Endothelial cell (in vitro differentiated cells): ENCODE measurements around the gene SIMC1. TPM values are rescaled to one million over a fixed set of nuclear protein-coding genes. Genes with fewer than 3 reads are reported as not detected.

Experiments
- DNase-seq: peaks from one replicate; pipeline ENCODE4 v3.0.0; 2021; ENCODE audit warnings: low spot score
- H3K27ac Mint-ChIP-seq: one replicate; pipeline ENCODE4 v1.8.0; 2021; ENCODE audit warnings: mixed read lengths, inconsistent platforms; ENCODE audit not compliant: unreplicated experiment
- H3K27me3 Mint-ChIP-seq: one replicate; pipeline ENCODE4 v1.8.0; 2021; ENCODE audit warnings: mild to moderate bottlenecking, moderate library complexity, mixed read lengths, inconsistent platforms; ENCODE audit not compliant: unreplicated experiment
- H3K36me3 Mint-ChIP-seq: one replicate; pipeline ENCODE4 v1.8.0; 2021; ENCODE audit warnings: mild to moderate bottlenecking, low read depth, mixed read lengths, inconsistent platforms; ENCODE audit not compliant: unreplicated experiment
- H3K4me1 Mint-ChIP-seq: one replicate; pipeline ENCODE4 v1.8.0; 2021; ENCODE audit warnings: mild to moderate bottlenecking, mixed read lengths, inconsistent platforms; ENCODE audit not compliant: unreplicated experiment
- H3K4me3 Mint-ChIP-seq: one replicate; pipeline ENCODE4 v1.8.0; 2021; ENCODE audit warnings: mild to moderate bottlenecking, mixed read lengths, inconsistent platforms; ENCODE audit not compliant: unreplicated experiment
- H3K9me3 Mint-ChIP-seq: one replicate; pipeline ENCODE4 v1.8.0; 2021; ENCODE audit warnings: mixed read lengths, inconsistent platforms; ENCODE audit not compliant: unreplicated experiment
- total RNA-seq: library from RNA; stranded (reverse); fragmentation: NEBNext Ultra II Directional; extraction: Animal tissue kit (Norgen Biotek cat#: 25700); gene quantifications from one replicate; pipeline ENCODE4 v1.2.1, GENCODE V29; 2021; ENCODE audit not compliant: unreplicated experiment
- TF ChIP-seq, protein P1 (sequence below): fragments of 200-600 bp; sonication (generic); IDR thresholded peaks from one replicate; pipeline ENCODE4 v1.5.0; 2021; ENCODE audit warnings: antibody characterized with exemption; ENCODE audit not compliant: unreplicated experiment

SIMC1 gene
- total RNA-seq, 1 donor from 2014 or later = 17.5 TPM

DNA sequence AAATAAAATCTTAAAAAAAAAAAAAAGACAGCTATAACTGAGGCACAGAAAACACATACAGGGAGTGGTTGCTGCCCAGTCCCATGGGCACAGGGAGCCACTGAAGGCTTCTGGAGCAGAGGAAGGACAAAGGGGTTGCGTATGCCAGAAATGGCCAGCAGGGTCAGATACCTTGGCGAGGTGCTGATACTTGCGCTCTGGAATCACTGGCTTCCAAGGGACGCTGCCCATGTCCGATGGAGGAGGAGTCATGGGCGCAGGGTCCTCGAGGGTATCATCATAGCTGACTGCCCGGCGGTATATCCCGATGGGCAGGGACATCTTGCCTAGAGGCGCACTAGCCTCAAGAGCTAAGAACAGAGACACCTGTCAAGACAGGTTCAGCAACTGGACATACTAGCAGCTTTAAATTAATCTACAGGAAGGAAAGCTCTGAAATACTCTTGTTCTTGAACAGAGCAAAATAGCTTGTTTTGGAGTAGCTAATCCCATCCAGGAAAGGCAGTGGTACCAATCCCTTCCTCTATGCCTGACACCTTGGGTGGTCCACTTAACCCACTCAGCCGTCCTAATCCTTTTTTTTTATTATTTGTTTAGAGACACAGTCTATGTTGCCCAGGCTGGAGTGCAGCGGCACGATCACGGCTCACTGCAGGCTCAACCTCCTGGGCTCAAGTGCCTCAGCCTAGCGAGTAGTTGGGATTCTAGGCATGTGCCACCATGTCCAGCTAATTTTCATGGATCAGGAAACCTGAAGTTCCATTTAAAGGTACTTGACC lies 117.4 kb downstream of the SIMC1 start:
- H3K36me3 Mint-ChIP-seq = peaks cover 44% of the 10 kb centered on the region
- H3K27ac Mint-ChIP-seq = no peak overlapping the region
- H3K9me3 Mint-ChIP-seq = no peaks in the 10 kb centered on the region
- no peaks in the 10 kb centered on the region for H3K27me3 Mint-ChIP-seq
- no peak for DNase-seq
- H3K4me1 Mint-ChIP-seq = peaks cover 7% of the 10 kb centered on the region
- TF ChIP-seq, protein P1, sequence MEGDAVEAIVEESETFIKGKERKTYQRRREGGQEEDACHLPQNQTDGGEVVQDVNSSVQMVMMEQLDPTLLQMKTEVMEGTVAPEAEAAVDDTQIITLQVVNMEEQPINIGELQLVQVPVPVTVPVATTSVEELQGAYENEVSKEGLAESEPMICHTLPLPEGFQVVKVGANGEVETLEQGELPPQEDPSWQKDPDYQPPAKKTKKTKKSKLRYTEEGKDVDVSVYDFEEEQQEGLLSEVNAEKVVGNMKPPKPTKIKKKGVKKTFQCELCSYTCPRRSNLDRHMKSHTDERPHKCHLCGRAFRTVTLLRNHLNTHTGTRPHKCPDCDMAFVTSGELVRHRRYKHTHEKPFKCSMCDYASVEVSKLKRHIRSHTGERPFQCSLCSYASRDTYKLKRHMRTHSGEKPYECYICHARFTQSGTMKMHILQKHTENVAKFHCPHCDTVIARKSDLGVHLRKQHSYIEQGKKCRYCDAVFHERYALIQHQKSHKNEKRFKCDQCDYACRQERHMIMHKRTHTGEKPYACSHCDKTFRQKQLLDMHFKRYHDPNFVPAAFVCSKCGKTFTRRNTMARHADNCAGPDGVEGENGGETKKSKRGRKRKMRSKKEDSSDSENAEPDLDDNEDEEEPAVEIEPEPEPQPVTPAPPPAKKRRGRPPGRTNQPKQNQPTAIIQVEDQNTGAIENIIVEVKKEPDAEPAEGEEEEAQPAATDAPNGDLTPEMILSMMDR = no peak
- H3K4me3 Mint-ChIP-seq = no peak overlapping the region

DNA sequence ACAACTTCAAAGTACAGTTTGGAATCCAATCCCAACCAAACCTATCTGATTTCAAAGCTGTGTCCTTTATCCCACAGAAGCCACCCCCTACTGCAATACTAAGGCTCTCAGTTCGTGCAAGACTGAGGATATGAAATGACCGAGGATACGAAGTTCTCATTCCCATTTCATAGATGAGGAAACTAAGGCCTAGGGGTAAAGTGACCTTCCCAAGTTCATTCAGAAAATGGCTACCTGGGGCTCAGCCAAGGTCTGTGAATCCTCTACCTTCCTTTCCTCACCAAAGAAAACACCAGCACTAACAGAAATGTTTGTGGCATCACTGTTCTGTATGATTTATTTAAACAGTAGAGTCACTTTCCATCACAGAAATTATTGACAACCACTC lies 117.9 kb downstream of the SIMC1 start:
- Mint-ChIP-seq H3K4me3 (no peak overlapping the region), H3K27me3 (no peaks in the 10 kb centered on the region), H3K36me3 (peaks cover 41% of the 10 kb centered on the region), H3K9me3 (no peaks in the 10 kb centered on the region), H3K27ac (no peak overlapping the region), H3K4me1 (peaks cover 10% of the 10 kb centered on the region)
- TF ChIP-seq, protein P1 = no peak
- DNase-seq = no peak

DNA sequence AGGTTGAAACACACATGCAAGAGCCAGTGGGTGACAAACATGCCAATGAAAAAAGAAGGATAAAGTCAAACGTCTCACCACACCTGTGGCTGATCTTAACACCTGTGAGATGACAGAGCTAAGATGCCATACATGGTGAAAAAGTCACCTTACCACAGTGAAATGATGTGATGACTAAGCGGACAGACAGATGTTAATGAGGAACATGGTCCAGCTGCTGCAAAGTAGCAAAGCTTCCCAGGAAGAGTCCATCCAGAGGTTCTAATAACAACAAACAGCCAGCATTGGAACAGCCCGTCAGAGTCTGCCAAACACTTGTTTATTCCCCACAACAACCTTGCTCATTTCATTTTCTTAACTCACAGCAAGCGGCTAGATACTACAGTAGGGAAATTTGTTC lies 121.4 kb downstream of the SIMC1 start:
- H3K27me3 Mint-ChIP-seq = peaks cover 5% of the 10 kb centered on the region
- TF ChIP-seq, protein P1 = no peak
- no peak overlapping the region for H3K27ac Mint-ChIP-seq
- peak overlapping the region; percentile 64 for H3K4me3 Mint-ChIP-seq
- no peak for DNase-seq
- no peaks in the 10 kb centered on the region for H3K9me3 Mint-ChIP-seq
- peaks cover 8% of the 10 kb centered on the region for H3K4me1 Mint-ChIP-seq
- H3K36me3 Mint-ChIP-seq = peaks cover 18% of the 10 kb centered on the region

DNA sequence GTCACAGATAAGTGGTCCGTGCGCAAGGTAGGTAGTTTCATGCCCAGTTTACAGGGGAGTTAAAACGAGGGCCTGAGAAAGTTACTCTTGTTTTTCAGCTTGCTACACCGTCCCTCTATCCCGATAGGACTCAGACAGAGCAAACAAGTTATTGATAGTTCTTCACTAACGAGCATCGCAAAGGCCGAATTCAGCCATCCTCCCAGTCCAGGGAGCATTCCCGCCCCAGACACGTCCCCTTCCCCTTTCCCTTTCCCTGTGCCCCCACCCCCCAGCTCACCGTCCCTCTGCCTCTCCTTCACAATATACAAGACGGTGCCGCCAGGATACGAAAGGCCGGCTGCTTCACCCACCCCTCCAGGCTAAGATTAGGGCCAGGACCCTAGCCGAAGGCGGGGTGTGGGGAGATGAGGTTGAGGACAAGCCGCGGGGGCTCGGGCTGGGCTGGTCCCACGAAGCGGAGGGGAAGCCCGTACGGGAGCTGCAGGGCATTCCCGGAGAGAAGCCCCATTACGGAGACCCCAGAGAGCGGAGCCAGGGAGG lies 122.7 kb downstream of the SIMC1 start:
- peak overlapping the region; percentile 61 for H3K27ac Mint-ChIP-seq
- TF ChIP-seq, protein P1 = no peak
- DNase-seq = peak; percentile 26
- peaks cover 8% of the 10 kb centered on the region for H3K4me1 Mint-ChIP-seq
- H3K4me3 Mint-ChIP-seq = peak overlapping the region; percentile 97
- H3K9me3 Mint-ChIP-seq = no peaks in the 10 kb centered on the region
- peaks cover 14% of the 10 kb centered on the region for H3K36me3 Mint-ChIP-seq
- H3K27me3 Mint-ChIP-seq = peaks cover 5% of the 10 kb centered on the region
